Calu3 (cell line): ENCODE measurements around the gene MUC13. TPM values are rescaled to one million over a fixed set of nuclear protein-coding genes. Genes with fewer than 3 reads are reported as not detected.
A peak's percentile ranks its signal among the peaks of the same experiment; 100 is the strongest.

Experiments used
- BruUV-seq: library from RNA; stranded (reverse); fragments of 400-500 nt; replicated peaks from 2 replicates; lab custom pipeline; 2021; lab: Mats Ljungman, UMichigan
- CTCF ChIA-PET: fragments of 300-600 bp; sonication (Branson Sonifier 250); formaldehyde crosslinking; loops from one replicate; lab custom pipeline; 2022; ENCODE audit warnings: antibody characterized with exemption; lab: Charles Lee
- DNase-seq: peaks from one replicate; pipeline ENCODE4 v3.0.0; 2022
- H3K27ac Mint-ChIP-seq: one replicate; pipeline ENCODE4 v1.8.0; 2022; ENCODE audit warnings: mixed read lengths; ENCODE audit not compliant: unreplicated experiment
- H3K27me3 Mint-ChIP-seq: one replicate; pipeline ENCODE4 v1.8.0; 2022; ENCODE audit warnings: mixed read lengths; ENCODE audit not compliant: unreplicated experiment
- H3K36me3 Mint-ChIP-seq: one replicate; pipeline ENCODE4 v1.8.0; 2022; ENCODE audit warnings: mild to moderate bottlenecking, moderate library complexity, mixed read lengths; ENCODE audit not compliant: insufficient read depth, unreplicated experiment
- H3K4me1 Mint-ChIP-seq: one replicate; pipeline ENCODE4 v1.8.0; 2022; ENCODE audit warnings: mild to moderate bottlenecking, low read depth, mixed read lengths; ENCODE audit not compliant: unreplicated experiment
- H3K4me3 Mint-ChIP-seq: one replicate; pipeline ENCODE4 v1.8.0; 2022; ENCODE audit warnings: mild to moderate bottlenecking, low read depth, moderate library complexity, mixed read lengths; ENCODE audit not compliant: unreplicated experiment
- H3K9me3 Mint-ChIP-seq: one replicate; pipeline ENCODE4 v1.8.0; 2022; ENCODE audit warnings: low read depth, mixed read lengths; ENCODE audit not compliant: unreplicated experiment
- intact Hi-C: fragments of 100-400 bp; cut with micrococcal nuclease; formaldehyde crosslinking; loops from one replicate; pipeline ENCODE4 v1.10.0; 2022; ENCODE audit not compliant: unreplicated experiment
- total RNA-seq: library from RNA; stranded (reverse); gene quantifications from 2 replicates; pipeline ENCODE4 v1.2.3, GENCODE V29; 2022
- TF ChIP-seq, protein P1 (sequence below): fragments of 200-600 bp; IDR thresholded peaks from one replicate; pipeline ENCODE4 v1.8.0; 2022; ENCODE audit warnings: antibody characterized with exemption; ENCODE audit not compliant: unreplicated experiment

Gene MUC13
- total RNA-seq, 1 experiment from 2014 or later, result 25.8 TPM

DNA sequence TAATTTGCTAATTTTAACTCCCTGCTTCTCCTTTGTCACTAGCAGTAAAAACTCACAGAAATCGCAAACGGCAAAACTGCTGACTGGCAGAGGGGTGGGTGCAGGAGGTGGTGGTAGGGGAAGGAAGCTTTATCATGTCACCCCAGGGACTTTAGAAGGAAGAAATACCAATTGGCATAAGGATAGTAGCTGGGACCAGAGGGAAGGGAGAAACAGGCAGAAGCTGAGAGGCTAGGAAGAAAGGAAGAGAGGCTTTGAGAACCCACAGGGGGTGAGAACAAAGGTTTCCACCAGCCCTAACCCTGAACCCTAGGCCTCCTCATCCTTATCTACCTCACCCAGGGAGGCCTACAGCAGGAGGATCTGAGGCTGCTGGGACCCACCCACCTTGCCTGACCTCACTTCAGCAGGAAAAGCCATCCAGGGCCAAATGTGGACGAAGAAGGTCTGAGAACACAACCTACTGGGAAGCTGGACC, 58.1 kb downstream of the MUC13 start:
- DNase-seq, result no peak
- peak overlapping the region; percentile 0 for H3K27ac Mint-ChIP-seq
- no peak overlapping the region for H3K4me3 Mint-ChIP-seq
- intact Hi-C loops, result no loop called here
- CTCF ChIA-PET, result no interaction called here
- peaks cover 50% of the 10 kb centered on the region for H3K4me1 Mint-ChIP-seq
- no peaks in the 10 kb centered on the region for H3K27me3 Mint-ChIP-seq
- TF ChIP-seq, protein P1, sequence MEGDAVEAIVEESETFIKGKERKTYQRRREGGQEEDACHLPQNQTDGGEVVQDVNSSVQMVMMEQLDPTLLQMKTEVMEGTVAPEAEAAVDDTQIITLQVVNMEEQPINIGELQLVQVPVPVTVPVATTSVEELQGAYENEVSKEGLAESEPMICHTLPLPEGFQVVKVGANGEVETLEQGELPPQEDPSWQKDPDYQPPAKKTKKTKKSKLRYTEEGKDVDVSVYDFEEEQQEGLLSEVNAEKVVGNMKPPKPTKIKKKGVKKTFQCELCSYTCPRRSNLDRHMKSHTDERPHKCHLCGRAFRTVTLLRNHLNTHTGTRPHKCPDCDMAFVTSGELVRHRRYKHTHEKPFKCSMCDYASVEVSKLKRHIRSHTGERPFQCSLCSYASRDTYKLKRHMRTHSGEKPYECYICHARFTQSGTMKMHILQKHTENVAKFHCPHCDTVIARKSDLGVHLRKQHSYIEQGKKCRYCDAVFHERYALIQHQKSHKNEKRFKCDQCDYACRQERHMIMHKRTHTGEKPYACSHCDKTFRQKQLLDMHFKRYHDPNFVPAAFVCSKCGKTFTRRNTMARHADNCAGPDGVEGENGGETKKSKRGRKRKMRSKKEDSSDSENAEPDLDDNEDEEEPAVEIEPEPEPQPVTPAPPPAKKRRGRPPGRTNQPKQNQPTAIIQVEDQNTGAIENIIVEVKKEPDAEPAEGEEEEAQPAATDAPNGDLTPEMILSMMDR, result no peak
- H3K36me3 Mint-ChIP-seq, result peaks cover 27% of the 10 kb centered on the region
- no peaks in the 10 kb centered on the region for H3K9me3 Mint-ChIP-seq
- BruUV-seq, result no TSS peak

DNA sequence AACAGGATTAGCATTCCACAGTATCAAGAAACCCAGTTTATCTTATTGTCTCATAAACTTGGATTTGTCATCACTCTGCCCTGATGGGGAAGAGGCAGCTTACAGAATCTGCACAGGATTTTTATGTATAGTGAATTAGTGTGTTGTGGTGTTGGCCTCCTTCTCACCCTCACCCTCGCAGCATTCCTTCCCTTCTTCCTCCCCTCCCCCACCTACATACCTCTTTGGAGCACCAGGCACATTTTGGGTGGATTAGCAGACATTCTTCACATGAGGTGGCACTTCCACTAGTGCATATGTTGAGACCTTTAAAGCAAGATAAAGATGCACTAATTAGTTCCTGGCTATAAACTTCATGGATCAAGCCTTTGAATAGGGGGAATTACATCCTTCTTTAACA, 61.3 kb downstream of the MUC13 start:
- Mint-ChIP-seq H3K4me1 (peaks cover 26% of the 10 kb centered on the region), H3K27ac (no peak overlapping the region), H3K9me3 (no peaks in the 10 kb centered on the region), H3K27me3 (no peaks in the 10 kb centered on the region), H3K4me3 (no peak overlapping the region), H3K36me3 (peaks cover 24% of the 10 kb centered on the region)
- no peak for DNase-seq
- intact Hi-C loops, result no loop called here
- no TSS peak for BruUV-seq
- TF ChIP-seq, protein P1, result no peak
- CTCF ChIA-PET, result no interaction called here

DNA sequence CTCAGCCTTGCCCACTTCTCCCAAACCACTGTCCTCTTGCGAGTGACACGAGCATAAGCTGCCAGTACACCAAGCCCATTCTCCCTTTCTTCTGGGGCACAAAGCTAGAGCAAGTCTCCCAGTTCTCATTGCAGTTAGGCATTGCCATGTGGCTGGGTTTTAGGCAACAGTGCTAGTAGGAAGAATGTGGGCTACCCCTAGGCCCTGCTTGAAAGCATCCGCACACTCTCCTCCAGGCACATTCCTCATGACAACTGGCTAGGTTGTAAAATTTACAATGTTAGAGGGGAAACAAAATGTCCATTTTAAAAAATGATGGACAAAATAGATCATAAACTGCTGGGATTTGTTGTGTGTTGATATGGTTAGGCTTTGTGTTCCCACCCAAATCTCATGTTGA, 67.0 kb downstream of the MUC13 start:
- Mint-ChIP-seq H3K4me3 (no peak overlapping the region), H3K9me3 (no peaks in the 10 kb centered on the region), H3K27me3 (no peaks in the 10 kb centered on the region), H3K36me3 (peaks cover 22% of the 10 kb centered on the region), H3K4me1 (peaks cover 27% of the 10 kb centered on the region), H3K27ac (no peak overlapping the region)
- TF ChIP-seq, protein P1, result no peak
- CTCF ChIA-PET, result no interaction called here
- BruUV-seq, result no TSS peak
- intact Hi-C loops, result no loop called here
- DNase-seq, result no peak

DNA sequence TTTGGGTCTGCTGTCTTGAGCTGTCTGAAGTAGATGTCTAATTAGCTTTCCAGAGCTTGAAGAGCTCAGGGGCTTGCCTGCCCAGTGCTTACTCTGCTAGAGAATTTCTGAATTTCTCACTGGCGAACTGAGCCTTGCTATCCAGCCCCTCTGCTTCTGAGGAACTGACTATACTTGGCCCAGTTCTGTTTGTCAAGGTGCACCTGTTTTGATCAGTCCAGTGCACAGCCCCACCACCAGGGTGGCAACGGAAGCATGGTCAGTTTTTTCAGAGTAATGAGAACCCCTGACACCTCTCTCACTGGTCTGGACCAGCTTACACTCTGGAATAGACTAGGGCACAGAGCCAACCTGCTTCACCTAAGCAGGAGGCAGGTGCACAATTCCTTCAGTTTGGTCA, 72.5 kb downstream of the MUC13 start:
- Mint-ChIP-seq H3K27ac (no peak overlapping the region), H3K9me3 (no peaks in the 10 kb centered on the region), H3K4me1 (peaks cover 49% of the 10 kb centered on the region), H3K27me3 (no peaks in the 10 kb centered on the region), H3K4me3 (no peak overlapping the region), H3K36me3 (peaks cover 15% of the 10 kb centered on the region)
- CTCF ChIA-PET, result interaction anchor here (1.5 kb wide), 1 partner anchor 76 kb away, joined by 5 read pairs; no protein-coding TSS in a partner anchor
- TF ChIP-seq, protein P1, result no peak
- intact Hi-C loops, result no loop called here
- DNase-seq, result no peak
- BruUV-seq, result no TSS peak
